LNCAP (cell line): ENCODE measurements around the gene SLC4A11.

Experiments used
- CTCF ChIP-seq: fragments of 450-650 bp; IDR thresholded peaks from 2 replicates; pipeline ENCODE4 v1.5.1; 2017; ENCODE audit warnings: mild to moderate bottlenecking

Gene SLC4A11

GRCh38 chr20:3237011-3237957, 1.7 kb downstream of the SLC4A11 start:
- no peak for TF ChIP-seq CTCF

- no peak for TF ChIP-seq CTCF
Observed at GRCh38 chr20:3235666-3236324, 3.2 kb downstream of the SLC4A11 start.

- TF ChIP-seq CTCF, result no peak
Observed at GRCh38 chr20:3233991-3234498, 4.9 kb downstream of the SLC4A11 start.

- no peak for TF ChIP-seq CTCF
Observed at GRCh38 chr20:3233131-3233990, 5.6 kb downstream of the SLC4A11 start.

GRCh38 chr20:3231889-3232588, 7.0 kb downstream of the SLC4A11 start:
- TF ChIP-seq CTCF, result no peak

GRCh38 chr20:3231116-3231515, 7.9 kb downstream of the SLC4A11 start:
- TF ChIP-seq CTCF, result no peak
